GM18520 (cell line): ENCODE data around the gene ORAI3.

Experiments
- ATAC-seq: cut with Tn5 transposase; IDR thresholded peaks from one replicate; pipeline ENCODE4 v1.9.1; 2021; ENCODE audit not compliant: unreplicated experiment

ORAI3 gene

DNA sequence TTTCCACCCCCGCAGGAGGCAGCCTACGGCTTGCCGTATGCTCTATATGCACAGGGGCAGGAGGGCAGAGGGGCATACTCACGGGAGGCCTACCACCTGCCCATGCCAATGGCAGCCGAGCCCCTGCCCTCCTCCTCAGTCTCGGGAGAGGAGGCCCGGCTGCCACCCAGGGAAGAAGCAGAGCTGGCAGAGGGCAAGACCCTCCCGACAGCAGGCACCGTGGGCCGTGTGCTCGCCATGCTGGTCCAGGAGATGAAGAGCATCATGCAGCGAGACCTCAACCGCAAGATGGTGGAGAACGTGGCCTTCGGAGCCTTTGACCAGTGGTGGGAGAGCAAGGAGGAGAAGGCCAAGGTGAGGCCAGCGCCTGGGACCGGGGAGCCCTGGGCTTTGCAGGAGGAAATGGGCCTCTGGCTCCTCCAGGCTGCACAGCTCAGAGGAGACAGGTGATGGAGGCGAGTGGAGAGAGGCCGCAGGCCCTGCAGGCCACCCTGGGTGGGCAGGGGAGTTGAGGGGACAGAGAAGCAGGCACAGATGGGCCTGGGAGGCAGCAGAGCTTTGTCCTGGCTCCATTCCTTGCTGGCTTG is 17.3 kb downstream of the ORAI3 start:
- ATAC-seq = no peak

DNA sequence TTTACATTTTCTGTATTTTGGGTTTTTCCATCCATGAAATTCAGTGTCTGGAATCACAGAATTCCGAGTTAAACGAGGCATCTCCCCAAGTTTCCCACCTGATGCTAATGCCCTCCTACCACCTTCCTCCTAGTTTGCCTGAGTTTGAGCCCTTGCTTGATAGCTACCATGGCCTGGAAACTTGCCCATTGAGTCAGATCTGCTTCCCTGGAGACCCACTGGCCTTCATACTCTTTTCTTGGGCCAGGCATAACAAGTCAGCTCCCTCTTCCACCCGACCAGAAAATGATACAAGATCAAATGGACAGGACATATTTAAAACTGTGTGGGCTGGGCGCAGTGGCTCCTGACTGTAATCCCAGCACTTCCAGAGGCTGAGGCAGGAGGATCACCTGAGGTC is 18.9 kb downstream of the ORAI3 start:
- no peak for ATAC-seq

DNA sequence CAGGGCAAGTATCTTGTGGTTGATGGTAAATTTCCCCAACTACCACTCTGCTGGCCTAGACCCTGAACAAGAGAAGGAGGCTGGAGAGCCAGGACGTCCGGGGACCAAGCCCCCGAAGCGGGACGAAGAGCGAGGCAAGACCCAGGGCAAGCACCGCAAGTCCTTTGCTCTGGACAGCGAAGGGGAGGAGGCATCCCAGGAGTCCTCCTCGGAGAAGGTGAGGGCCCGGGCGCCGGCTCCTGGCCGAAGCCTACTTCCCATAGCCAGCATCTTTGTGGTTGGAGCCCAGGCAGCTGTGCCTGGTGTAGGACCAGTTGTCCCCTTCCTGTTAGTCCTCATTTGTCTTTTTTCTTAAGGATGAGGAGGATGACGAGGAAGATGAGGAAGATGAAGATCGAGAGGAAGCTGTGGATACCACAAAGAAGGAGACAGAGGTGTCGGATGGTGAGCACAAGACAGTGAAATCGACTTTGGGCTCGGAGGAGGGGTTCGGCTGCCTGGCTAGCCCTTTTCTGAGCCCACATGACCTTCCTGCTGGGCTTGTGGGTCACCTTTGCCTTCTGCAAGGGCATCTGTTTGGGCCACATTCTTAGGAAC is 20.5 kb downstream of the ORAI3 start:
- no peak for ATAC-seq

DNA sequence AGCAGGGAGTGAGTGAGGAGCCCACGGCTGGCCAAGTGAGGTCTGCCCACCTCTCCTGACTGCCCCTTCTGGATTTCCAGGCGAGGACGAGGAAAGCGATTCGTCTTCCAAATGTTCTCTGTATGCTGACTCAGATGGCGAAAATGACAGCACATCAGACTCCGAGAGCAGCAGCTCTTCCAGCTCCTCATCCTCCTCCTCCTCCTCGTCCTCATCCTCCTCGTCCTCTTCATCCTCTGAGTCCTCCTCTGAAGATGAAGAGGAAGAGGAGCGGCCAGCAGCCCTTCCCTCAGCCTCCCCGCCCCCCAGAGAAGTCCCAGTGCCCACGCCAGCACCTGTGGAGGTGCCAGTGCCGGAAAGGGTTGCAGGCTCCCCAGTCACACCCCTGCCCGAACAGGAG is 22.4 kb downstream of the ORAI3 start:
- ATAC-seq = no peak

DNA sequence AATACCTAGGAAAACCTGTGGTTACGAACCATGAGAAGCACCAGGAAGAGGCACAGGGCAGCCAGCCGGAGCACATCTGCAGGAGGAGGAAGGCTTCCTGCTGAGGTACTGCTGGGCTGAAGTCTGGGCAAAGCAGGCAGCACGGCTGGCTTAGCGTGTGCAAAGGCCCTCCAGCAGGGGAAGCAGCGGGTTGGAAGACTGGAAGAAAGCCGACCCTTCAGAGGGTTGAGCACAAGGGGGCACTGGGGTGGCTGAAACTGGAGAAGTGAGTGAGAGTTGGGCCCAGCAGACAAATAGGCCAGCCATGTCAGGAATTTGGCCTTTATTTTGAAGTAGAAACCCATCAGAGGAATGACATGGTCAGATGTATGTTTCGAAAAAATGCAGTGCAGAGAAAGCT is 24.0 kb downstream of the ORAI3 start:
- ATAC-seq = no peak

GRCh38 chr16:30974348-30974747 is 25.5 kb downstream of the ORAI3 start:
- no peak for ATAC-seq

DNA sequence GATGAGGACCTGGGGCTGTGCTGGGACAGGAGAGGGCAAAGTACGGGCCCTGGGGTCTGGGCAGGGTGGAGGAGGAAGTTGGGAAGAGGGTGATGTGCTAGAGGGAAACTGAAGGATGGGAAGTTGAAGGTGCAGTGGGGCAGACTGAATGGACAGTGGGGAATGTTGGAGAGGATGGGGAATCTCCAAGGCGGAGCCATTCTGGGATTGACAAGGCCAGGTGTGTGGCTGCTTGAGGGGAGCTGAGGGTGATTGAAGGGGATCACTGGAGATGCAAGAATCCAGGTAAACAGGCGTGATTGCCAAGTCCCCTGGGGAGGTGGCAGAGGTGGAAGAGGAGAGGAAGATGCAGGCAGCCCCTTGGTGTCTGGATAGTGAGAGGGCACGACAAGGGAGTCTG is 27.6 kb downstream of the ORAI3 start:
- ATAC-seq = no peak

DNA sequence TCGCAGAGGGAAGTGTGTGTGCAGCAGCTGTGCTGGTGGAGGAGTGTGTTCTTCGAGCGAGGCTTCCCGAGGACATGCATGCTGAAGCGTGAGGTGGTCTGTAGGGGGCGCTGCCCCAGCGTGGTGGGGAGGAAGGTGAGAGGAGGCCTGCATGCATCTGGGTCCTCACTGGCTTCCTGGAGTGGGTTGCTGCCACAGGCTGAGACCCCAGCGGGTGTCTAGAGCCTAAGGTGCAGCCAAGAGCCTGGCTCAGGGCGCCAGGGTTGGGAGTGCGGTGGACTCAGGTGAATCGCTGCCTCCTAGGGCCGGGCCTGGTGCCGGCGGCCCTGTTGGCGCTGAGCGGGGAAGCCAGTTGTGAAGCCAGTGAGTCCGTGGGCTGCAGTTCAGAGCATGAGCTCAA is 28.6 kb downstream of the ORAI3 start:
- no peak for ATAC-seq

- no peak for ATAC-seq
These were observed 30.5 kb downstream of the ORAI3 start for GRCh38 chr16:30979170-30980022.

GRCh38 chr16:30980023-30980371 is 31.1 kb downstream of the ORAI3 start:
- ATAC-seq = no peak

GRCh38 chr16:30980434-30980833 is 31.6 kb downstream of the ORAI3 start:
- ATAC-seq = no peak

DNA sequence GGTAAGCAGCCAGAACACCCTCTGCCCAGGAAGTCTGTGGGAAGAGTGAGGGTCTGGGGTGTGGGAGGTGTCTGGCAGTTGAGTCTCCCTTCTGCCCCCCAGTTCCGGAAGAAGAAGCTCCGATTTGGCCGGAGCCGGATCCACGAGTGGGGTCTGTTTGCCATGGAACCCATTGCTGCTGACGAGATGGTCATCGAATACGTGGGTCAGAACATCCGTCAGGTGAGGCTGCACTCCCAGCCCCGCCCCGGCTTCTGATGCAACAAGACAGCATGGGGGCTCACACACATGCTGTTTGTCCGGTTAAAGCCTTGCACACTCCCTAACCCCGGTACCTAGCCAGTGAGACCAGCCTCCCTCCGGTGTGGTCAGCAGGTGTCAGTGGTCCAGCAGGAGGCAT is 32.1 kb downstream of the ORAI3 start:
- no peak for ATAC-seq

- no peak for ATAC-seq
These were observed 33.9 kb downstream of the ORAI3 start for GRCh38 chr16:30982548-30983288.

DNA sequence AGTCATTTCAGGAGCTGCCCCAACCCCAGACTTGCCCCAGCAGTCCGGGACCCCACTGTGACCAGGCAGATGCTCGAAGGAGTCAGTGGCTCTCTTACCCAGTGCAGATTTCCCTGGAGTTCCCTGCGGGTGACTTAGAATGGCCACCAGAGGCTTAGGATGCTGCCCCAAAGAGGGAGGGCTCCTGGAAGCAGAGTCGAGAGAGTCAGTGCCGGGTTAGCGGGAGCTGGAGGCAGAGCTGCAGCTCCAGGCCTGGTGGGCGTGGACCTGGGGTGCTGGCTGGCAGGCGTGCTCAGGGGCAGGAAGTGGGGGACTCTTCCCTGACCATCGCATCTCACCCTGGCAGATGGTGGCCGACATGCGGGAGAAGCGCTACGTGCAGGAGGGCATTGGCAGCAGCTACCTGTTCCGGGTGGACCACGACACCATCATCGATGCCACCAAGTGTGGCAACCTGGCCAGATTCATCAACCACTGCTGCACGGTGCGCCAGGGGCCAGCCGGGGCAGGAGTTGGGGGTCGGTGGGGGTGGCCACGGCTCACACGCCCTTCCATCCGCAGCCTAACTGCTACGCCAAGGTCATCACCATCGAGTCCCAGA is 34.5 kb downstream of the ORAI3 start:
- no peak for ATAC-seq

- ATAC-seq = no peak
These were observed 35.2 kb downstream of the ORAI3 start for GRCh38 chr16:30983898-30984610.

DNA sequence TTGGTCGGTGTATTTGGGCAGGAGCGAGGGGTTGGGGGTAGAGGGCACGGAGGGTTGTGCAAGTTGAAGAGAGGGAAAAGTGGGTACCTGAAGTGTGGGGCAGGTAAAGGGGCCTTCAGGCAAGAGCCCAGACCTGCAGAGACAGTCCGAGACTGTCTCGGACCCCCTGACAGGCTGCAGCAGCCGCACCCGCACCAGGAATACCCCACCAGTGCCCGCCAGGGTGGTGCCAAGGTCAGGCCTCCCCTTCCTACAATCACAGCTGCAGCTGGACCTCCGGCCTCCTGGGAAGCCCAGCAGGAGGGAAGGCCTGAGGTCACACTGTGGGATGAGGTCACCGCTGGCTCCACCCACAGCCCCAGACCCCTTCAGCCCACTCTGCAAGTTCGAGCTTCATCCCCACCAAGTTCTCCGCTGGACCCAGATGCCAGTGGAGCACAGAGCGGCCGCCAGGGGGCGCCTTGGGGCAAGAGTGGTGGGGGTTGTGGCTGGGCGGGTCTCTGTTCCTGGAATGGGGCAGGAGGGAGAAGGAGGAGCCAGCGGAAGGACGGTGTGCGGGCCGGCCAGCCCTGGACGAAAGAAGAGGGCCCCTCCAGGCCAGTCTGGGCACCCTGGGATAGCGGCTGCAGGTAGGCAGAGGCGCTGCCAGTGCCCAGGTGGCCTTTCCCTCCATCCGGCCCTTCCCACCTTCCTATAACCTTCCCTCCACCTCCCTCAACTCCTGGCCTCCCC is 36.0 kb downstream of the ORAI3 start, which contains the start of gene HSD3B7:
Gene HSD3B7, plus strand, starts transcription at position 539 of the 732 bp plus-strand sequence. CDS start 452 bp downstream, outside the sequence.
- no peak for ATAC-seq

DNA sequence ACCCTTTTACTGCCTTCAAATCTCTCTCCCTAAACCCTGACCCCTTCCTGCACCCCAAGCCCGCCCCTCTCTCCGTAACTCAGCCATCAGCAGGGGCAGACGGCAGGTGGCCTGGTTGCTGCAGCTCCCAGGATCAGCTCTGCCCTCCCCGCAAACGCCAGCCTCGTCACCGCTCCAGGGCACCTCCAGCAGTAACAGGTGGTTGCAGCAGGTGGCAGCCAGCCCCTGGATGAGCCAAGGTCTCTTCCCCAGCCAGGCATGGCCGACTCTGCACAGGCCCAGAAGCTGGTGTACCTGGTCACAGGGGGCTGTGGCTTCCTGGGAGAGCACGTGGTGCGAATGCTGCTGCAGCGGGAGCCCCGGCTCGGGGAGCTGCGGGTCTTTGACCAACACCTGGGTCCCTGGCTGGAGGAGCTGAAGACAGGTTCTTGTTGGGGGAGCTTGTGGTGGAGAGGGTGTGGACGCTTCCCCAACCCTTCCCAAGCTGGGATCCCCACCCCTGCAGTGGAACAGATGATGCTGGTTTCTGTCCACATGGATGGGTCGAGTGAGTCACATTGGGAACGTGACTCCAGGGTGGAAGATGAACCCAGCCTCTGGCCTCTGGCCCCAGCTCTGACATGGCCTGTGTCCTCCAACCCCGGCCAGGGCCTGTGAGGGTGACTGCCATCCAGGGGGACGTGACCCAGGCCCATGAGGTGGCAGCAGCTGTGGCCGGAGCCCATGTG is 36.7 kb downstream of the ORAI3 start:
- no peak for ATAC-seq

- no peak for ATAC-seq
These were observed 37.5 kb downstream of the ORAI3 start for GRCh38 chr16:30986129-30986991.
